Measurements from ENCODE around the gene FCER2.

Gene FCER2

GRCh38 chr19:7672522-7672921 lies 29.4 kb downstream of the FCER2 start:
- CTCF ChIA-PET, result interaction anchor here (0.7 to 1.5 kb wide), 3 partner anchors 8 to 104 kb away, joined by 3 to 5 read pairs (median 4); partner anchors contain the start of gene TRAPPC5

DNA sequence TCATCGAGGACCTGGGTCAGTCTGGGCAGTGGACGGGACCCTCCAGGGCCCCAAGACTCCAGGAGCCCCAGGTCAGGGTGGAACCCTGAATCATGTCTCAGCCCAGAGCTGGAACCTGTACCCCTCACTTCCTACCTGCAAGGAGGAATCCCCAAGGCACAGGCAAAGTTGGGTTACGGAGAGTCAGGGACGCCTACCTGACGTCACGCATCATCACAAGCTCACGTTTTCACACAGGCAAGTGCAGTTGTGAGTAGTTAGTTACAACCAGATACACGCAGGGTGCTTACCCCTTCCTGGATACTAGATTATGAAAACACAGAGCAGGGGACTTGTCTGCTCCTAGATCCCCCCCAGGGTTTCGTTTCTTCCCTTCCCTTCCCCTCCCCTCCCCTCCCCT lies 31.1 kb downstream of the FCER2 start:
- ChIA-PET POLR2A (ENCODE audit: low non-redundant PET) (no interaction called here), CTCF (interaction anchor here (0.6 to 1.9 kb wide), 2 partner anchors 10 to 126 kb away, joined by 3 to 9 read pairs; partner anchors contain the start of gene TRAPPC5)
- no peak overlapping the region for H3K27ac ChIP-seq
- TF ChIP-seq, protein P1, sequence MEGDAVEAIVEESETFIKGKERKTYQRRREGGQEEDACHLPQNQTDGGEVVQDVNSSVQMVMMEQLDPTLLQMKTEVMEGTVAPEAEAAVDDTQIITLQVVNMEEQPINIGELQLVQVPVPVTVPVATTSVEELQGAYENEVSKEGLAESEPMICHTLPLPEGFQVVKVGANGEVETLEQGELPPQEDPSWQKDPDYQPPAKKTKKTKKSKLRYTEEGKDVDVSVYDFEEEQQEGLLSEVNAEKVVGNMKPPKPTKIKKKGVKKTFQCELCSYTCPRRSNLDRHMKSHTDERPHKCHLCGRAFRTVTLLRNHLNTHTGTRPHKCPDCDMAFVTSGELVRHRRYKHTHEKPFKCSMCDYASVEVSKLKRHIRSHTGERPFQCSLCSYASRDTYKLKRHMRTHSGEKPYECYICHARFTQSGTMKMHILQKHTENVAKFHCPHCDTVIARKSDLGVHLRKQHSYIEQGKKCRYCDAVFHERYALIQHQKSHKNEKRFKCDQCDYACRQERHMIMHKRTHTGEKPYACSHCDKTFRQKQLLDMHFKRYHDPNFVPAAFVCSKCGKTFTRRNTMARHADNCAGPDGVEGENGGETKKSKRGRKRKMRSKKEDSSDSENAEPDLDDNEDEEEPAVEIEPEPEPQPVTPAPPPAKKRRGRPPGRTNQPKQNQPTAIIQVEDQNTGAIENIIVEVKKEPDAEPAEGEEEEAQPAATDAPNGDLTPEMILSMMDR (conservative IDR thresholded peaks at IDR 0.05; ENCODE audit: low read depth), result no peak
- DNase-seq (ENCODE audit: low spot score), result no peak

More at GRCh38 chr19:7672522-7672921, 29.4 kb downstream of the FCER2 start:
- TF ChIP-seq, protein P1 (conservative IDR thresholded peaks at IDR 0.05; ENCODE audit: low read depth), result no peak
- POLR2A ChIA-PET (ENCODE audit: low non-redundant PET), result no interaction called here
- no peak for DNase-seq (ENCODE audit: low spot score)
- no peak overlapping the region for H3K27ac ChIP-seq

DNA sequence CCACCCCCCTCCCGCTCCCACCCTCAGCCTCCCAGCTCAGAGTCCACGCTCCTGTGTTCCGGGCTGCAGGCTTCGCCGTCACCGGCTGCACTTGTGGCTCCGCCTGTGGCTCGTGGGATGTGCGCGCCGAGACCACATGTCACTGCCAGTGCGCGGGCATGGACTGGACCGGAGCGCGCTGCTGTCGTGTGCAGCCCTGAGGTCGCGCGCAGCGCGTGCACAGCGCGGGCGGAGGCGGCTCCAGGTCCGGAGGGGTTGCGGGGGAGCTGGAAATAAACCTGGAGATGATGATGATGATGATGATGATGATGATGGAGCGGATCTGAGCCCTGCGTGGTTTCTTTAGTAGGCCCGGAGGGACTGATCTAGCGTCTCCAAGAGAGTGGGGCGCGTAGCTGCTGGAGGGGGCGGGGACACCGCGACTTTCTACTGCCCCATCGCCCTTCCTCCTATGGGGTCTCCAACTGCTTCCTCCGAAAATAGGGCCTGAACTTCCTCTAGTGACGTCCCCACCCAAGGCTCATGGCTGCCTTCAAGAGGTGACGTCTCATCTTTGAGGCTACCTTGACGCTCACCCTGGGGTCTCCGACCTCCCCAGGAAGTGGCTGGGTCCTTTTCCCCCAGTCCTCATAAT lies 31.7 kb downstream of the FCER2 start:
- ChIA-PET CTCF (interaction anchor here (1.9 kb wide), 1 partner anchor 10 kb away, joined by 9 read pairs; the partner anchor contains the start of gene TRAPPC5), POLR2A (ENCODE audit: low non-redundant PET) (no interaction called here)
- H3K27ac ChIP-seq, result no peak overlapping the region
- DNase-seq (ENCODE audit: low spot score), result no peak
- TF ChIP-seq, protein P1 (conservative IDR thresholded peaks at IDR 0.05; ENCODE audit: low read depth), result no peak

- H3K27ac ChIP-seq, result no peak overlapping the region
- ChIA-PET CTCF (interaction anchor here (0.9 kb wide), 1 partner anchor 11 kb away, joined by 3 read pairs; the partner anchor contains the start of gene TRAPPC5), POLR2A (ENCODE audit: low non-redundant PET) (no interaction called here)
- TF ChIP-seq, protein P1 (conservative IDR thresholded peaks at IDR 0.05; ENCODE audit: low read depth), result no peak
- DNase-seq (ENCODE audit: low spot score), result no peak
Observed at GRCh38 chr19:7669641-7670040, 32.3 kb downstream of the FCER2 start.

DNA sequence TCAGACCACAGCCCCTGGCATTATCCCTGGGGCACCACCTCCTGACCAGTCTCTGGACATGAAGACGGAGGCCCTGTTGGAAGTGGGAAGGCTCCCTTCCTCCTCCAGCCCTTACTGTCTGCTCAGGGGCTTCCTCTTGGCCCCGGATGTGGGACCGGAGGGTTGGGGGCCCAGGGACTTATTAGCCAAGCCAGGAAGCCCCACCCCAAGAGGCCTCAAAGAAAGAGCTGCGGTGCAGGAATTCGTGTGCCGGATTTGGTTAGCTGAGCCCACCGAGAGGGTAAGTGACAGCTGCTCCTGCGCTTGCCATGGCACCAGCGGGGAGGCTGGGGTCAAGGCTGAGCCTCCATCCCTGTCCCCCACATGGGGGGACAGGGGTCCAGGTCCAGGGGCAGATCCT lies 33.1 kb downstream of the FCER2 start, which contains the start of gene RETN:
Gene RETN, plus strand, starts transcription at position 208 of the 400 bp plus-strand sequence. CDS start 278 bp downstream, outside the sequence.
- DNase-seq (ENCODE audit: low spot score), result no peak
- H3K27ac ChIP-seq, result no peak within 1 kb of the TSS
- TF ChIP-seq, protein P1 (conservative IDR thresholded peaks at IDR 0.05; ENCODE audit: low read depth), result no peak
- POLR2A ChIA-PET (ENCODE audit: low non-redundant PET), result interaction anchor here (0.6 kb wide), 1 partner anchor 160 kb away, joined by 3 read pairs; no protein-coding TSS in a partner anchor
- CTCF ChIA-PET, result interaction anchor here (0.9 kb wide), 2 partner anchors 12 to 100 kb away, joined by 3 read pairs; partner anchors contain the start of gene TRAPPC5

- TF ChIP-seq, protein P1 (conservative IDR thresholded peaks at IDR 0.05; ENCODE audit: low read depth), result no peak
Observed at GRCh38 chr19:7665076-7665475, 36.9 kb downstream of the FCER2 start.

More at GRCh38 chr19:7665076-7665475, 36.9 kb downstream of the FCER2 start:
- no peak overlapping the region for H3K27ac ChIP-seq
- DNase-seq (ENCODE audit: low spot score), result no peak
- ChIA-PET CTCF (interaction anchor here (0.6 to 1.2 kb wide), 2 partner anchors 10 to 16 kb away, joined by 3 to 6 read pairs; partner anchors contain the start of gene TRAPPC5), POLR2A (ENCODE audit: low non-redundant PET) (no interaction called here)

Data from RWPE1 (cell line).